IMR-90 (cell line): ENCODE data around the gene ENO2. TPM values are rescaled to one million over a fixed set of nuclear protein-coding genes. Genes with fewer than 3 reads are reported as not detected.

ENCODE experiments used
- polyA plus RNA-seq, 3 experiments: library from polyadenylated mRNA; depleted of rRNA; stranded (reverse); fragments of >200 nt; gene quantifications; 2 replicates each; pipeline ENCODE4 v1.2.3, GENCODE V29; 2012; ENCODE audit warnings: low replicate concordance in 1 of 3
- total RNA-seq: library from RNA; depleted of rRNA; stranded (reverse); fragments of >200 nt; gene quantifications from 2 replicates; pipeline ENCODE4 v1.2.3, GENCODE V29; 2012
- TF ChIP-seq, protein P1 (sequence below): fragments of 150-350 bp; IDR thresholded peaks from 2 replicates; pipeline ENCODE4 v1.6.1; 2017; ENCODE audit warnings: mild to moderate bottlenecking, antibody characterized with exemption, low read length, low read depth

ENO2 gene
- total and polyA plus RNA-seq, 2 of the 4 experiments (the other 2 are of a cell fraction): 28.3 to 92.8 TPM

GRCh38 chr12:6937481-6938352, 23.3 kb downstream of the ENO2 start (continued):
- TF ChIP-seq, protein P1, sequence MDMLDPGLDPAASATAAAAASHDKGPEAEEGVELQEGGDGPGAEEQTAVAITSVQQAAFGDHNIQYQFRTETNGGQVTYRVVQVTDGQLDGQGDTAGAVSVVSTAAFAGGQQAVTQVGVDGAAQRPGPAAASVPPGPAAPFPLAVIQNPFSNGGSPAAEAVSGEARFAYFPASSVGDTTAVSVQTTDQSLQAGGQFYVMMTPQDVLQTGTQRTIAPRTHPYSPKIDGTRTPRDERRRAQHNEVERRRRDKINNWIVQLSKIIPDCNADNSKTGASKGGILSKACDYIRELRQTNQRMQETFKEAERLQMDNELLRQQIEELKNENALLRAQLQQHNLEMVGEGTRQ: no peak
